HG03575 (cell line): ENCODE data around the gene MAGEB10.
"Not testable (repeated sequence)": the region's sequence is repeated elsewhere in the genome, so short reads cannot be mapped to it uniquely, and the experiment has no call there.

ENCODE experiments used
- ATAC-seq: cut with Tn5 transposase; IDR thresholded peaks from one replicate; pipeline ENCODE4 v1.9.1; 2021; ENCODE audit not compliant: unreplicated experiment, insufficient number of reproducible peaks, low FRiP score; ENCODE audit errors: extremely low read depth

Gene MAGEB10

GRCh38 chrX:27807690-27808089 lies at the start of gene MAGEB10:
Gene MAGEB10, plus strand, starts transcription at chrX:27807990. Its CDS starts 13,317 bp downstream, at chrX:27821307.
- no peak for ATAC-seq

GRCh38 chrX:27765718-27766117 lies 42.1 kb upstream of the MAGEB10 start:
- no peak for ATAC-seq

- ATAC-seq, result no peak
Observed at GRCh38 chrX:27767387-27767786, 40.4 kb upstream of the MAGEB10 start.

- ATAC-seq, result no peak
Observed at GRCh38 chrX:27775984-27776383, 31.8 kb upstream of the MAGEB10 start.

- no peak for ATAC-seq
Observed at GRCh38 chrX:27796640-27797257, 11.0 kb upstream of the MAGEB10 start.

GRCh38 chrX:27797575-27797974 lies 10.2 kb upstream of the MAGEB10 start:
- no peak for ATAC-seq

GRCh38 chrX:27808226-27808625 lies 436 bp downstream of the MAGEB10 start:
- ATAC-seq, result no peak

GRCh38 chrX:27808991-27809859 lies 1.4 kb downstream of the MAGEB10 start:
- not testable (repeated sequence) for ATAC-seq

- ATAC-seq, result no peak
Observed at GRCh38 chrX:27815209-27815608, 7.4 kb downstream of the MAGEB10 start.

- no peak for ATAC-seq
Observed at GRCh38 chrX:27823812-27824211, 16.0 kb downstream of the MAGEB10 start.

GRCh38 chrX:27838185-27838584 lies 30.4 kb downstream of the MAGEB10 start:
- no peak for ATAC-seq

GRCh38 chrX:27840881-27841280 lies 33.1 kb downstream of the MAGEB10 start:
- no peak for ATAC-seq

GRCh38 chrX:27842859-27843258 lies 35.1 kb downstream of the MAGEB10 start:
- no peak for ATAC-seq

- ATAC-seq, result no peak
Observed at GRCh38 chrX:27860337-27860736, 52.5 kb downstream of the MAGEB10 start.

- ATAC-seq, result no peak
Observed at GRCh38 chrX:27863809-27864208, 56.0 kb downstream of the MAGEB10 start.
